GM12878 (cell line): ENCODE measurements around the gene GPATCH2L. TPM values are rescaled to one million over a fixed set of nuclear protein-coding genes. Genes with fewer than 3 reads are reported as not detected.

Source experiments
- BCL3 ChIP-seq: IDR thresholded peaks from 2 replicates; pipeline ENCODE4 v1.6.1; 2011; ENCODE audit warnings: borderline replicate concordance, low read depth, mild to moderate bottlenecking, moderate library complexity, low read length; ENCODE audit not compliant: insufficient read depth, poor library complexity, severe bottlenecking
- ESRRA ChIP-seq: IDR thresholded peaks from 2 replicates; pipeline ENCODE4 v1.6.1; 2012; ENCODE audit warnings: mild to moderate bottlenecking, low read length, improper control_type of control experiment
- GATAD2B ChIP-seq: fragments of 450-650 bp; conservative IDR thresholded peaks from 2 replicates; pipeline ENCODE4 v1.6.1; 2017; ENCODE audit warnings: low read depth, mild to moderate bottlenecking, moderate library complexity
- SMC3 ChIP-seq: IDR thresholded peaks from 2 replicates; pipeline ENCODE4 v1.6.1; 2011; ENCODE audit warnings: low read length, improper control_type of control experiment, borderline replicate concordance
- ZBTB11 ChIP-seq: fragments of 450-650 bp; formaldehyde crosslinking; IDR thresholded peaks from 2 replicates; pipeline ENCODE4 v1.5.0; 2022; ENCODE audit warnings: mild to moderate bottlenecking, missing genetic modification characterization
- ZBTB40 ChIP-seq: fragments of 450-650 bp; IDR thresholded peaks from 2 replicates; pipeline ENCODE4 v1.6.1; 2016; ENCODE audit warnings: mild to moderate bottlenecking, moderate library complexity, borderline replicate concordance
- polyA plus RNA-seq, 11 experiments: library from polyadenylated mRNA; depleted of rRNA in 4 of 11; unstranded in 6 of 11; stranded (reverse) in 5 of 11; fragments of >200 nt; fragmentation: Nextera tagmentation in 4 of 11; fragmentation: Illumina TruSeq in 1 of 11; extraction: Ambion mirVana in 4 of 11; extraction: Trizol in 1 of 11; gene quantifications; 1 replicate in 1 of 11; 2 replicates in 10 of 11; pipeline versions ENCODE4 v1.2.1 to v1.2.3, GENCODE V29; 2011 to 2016; ENCODE audit warnings: inconsistent platforms in 2 of 11, missing spikeins in 2 of 11, low read depth in 1 of 11
- total RNA-seq, 4 experiments: library from RNA; depleted of rRNA in 3 of 4; stranded (reverse); fragments of >200 nt in 3 of 4; fragmentation: Illumina TruSeq in 1 of 4; extraction: Trizol in 1 of 4; gene quantifications; 2 replicates each; pipeline versions ENCODE4 v1.2.1 to v1.2.3, GENCODE V29; 2013 to 2021
- TF ChIP-seq, protein P1 (sequence below): fragments of 450-650 bp; formaldehyde crosslinking; IDR thresholded peaks from 2 replicates; pipeline ENCODE4 v1.4.0; 2022; ENCODE audit warnings: mild to moderate bottlenecking, moderate library complexity
- TF ChIP-seq, protein P2 (sequence below): IDR thresholded peaks from 2 replicates; pipeline ENCODE4 v1.6.1; 2012; ENCODE audit warnings: improper control_type of control experiment, low read depth, low read length; ENCODE audit not compliant: insufficient replicate concordance

Gene GPATCH2L
- total and polyA plus RNA-seq, 10 of the 15 experiments (the other 5 are each of a cell fraction or from before 2014, with no cell fraction given), result 9.1 to 50.9 (median 24.4) TPM

DNA sequence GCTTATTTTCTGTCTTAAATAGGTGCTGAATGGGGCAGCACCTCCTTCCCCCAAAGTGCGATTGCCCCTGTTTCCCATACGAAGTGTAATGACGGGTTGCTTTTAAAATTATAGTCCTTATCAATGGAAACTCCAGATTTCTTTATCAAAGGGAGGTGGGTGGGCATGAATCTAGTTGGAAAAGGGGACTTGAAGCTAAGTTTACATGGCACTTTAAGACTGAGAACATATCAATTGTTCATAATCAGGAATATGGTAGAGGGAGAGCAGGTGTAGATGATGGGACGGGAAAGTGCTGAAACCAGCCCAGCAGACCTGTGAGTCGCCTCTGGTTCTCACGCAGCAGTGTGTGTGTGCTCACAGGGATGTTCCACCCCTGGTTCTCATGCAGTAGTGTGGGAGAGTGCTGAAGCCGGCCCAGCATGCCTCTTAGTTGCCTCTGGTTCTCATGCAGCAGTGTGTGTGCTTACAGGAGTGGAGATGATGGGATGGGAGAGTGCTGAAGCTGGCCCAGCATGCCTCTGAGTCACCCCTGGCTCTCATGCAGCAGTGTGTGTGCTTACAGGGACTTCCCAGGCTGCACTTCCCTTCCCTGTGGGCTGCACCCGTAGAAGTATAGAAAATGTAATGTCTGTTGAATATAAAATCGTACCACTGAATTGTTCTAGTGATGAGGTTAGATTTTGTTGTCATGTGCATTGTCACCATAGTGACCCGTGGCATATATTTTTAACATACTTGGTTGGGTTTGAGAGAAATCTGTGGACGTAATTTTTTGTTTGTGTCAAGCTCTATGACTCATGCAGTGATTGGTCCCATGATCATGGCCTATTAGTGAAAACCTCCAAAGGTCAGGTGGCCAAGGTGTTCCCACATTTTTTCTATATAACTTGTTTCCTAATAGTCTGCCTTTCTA, 51.6 kb downstream of the GPATCH2L start (continued):
- TF ChIP-seq, protein P1, sequence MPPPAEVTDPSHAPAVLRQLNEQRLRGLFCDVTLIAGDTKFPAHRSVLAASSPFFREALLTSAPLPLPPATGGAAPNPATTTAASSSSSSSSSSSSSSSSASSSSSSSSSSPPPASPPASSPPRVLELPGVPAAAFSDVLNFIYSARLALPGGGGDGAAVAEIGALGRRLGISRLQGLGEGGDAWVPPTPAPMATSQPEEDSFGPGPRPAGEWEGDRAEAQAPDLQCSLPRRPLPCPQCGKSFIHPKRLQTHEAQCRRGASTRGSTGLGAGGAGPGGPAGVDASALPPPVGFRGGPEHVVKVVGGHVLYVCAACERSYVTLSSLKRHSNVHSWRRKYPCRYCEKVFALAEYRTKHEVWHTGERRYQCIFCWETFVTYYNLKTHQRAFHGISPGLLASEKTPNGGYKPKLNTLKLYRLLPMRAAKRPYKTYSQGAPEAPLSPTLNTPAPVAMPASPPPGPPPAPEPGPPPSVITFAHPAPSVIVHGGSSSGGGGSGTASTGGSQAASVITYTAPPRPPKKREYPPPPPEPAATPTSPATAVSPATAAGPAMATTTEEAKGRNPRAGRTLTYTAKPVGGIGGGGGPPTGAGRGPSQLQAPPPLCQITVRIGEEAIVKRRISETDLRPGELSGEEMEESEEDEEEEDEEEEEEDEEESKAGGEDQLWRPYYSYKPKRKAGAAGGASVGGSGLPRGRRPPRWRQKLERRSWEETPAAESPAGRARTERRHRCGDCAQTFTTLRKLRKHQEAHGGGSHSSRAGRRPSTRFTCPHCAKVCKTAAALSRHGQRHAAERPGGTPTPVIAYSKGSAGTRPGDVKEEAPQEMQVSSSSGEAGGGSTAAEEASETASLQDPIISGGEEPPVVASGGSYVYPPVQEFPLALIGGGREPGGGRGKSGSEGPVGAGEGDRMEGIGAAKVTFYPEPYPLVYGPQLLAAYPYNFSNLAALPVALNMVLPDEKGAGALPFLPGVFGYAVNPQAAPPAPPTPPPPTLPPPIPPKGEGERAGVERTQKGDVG (CRISPR knock-in tag), result peak; percentile 74
- peak; percentile 100 for TF ChIP-seq GATAD2B
- TF ChIP-seq BCL3, result peak; percentile 100
- no peak; the same call in 1 of the 2 replicates for TF ChIP-seq ESRRA
- TF ChIP-seq ZBTB11, result no peak
- no peak; the same call in 1 of the 2 replicates for TF ChIP-seq ZBTB40
- TF ChIP-seq, protein P2, sequence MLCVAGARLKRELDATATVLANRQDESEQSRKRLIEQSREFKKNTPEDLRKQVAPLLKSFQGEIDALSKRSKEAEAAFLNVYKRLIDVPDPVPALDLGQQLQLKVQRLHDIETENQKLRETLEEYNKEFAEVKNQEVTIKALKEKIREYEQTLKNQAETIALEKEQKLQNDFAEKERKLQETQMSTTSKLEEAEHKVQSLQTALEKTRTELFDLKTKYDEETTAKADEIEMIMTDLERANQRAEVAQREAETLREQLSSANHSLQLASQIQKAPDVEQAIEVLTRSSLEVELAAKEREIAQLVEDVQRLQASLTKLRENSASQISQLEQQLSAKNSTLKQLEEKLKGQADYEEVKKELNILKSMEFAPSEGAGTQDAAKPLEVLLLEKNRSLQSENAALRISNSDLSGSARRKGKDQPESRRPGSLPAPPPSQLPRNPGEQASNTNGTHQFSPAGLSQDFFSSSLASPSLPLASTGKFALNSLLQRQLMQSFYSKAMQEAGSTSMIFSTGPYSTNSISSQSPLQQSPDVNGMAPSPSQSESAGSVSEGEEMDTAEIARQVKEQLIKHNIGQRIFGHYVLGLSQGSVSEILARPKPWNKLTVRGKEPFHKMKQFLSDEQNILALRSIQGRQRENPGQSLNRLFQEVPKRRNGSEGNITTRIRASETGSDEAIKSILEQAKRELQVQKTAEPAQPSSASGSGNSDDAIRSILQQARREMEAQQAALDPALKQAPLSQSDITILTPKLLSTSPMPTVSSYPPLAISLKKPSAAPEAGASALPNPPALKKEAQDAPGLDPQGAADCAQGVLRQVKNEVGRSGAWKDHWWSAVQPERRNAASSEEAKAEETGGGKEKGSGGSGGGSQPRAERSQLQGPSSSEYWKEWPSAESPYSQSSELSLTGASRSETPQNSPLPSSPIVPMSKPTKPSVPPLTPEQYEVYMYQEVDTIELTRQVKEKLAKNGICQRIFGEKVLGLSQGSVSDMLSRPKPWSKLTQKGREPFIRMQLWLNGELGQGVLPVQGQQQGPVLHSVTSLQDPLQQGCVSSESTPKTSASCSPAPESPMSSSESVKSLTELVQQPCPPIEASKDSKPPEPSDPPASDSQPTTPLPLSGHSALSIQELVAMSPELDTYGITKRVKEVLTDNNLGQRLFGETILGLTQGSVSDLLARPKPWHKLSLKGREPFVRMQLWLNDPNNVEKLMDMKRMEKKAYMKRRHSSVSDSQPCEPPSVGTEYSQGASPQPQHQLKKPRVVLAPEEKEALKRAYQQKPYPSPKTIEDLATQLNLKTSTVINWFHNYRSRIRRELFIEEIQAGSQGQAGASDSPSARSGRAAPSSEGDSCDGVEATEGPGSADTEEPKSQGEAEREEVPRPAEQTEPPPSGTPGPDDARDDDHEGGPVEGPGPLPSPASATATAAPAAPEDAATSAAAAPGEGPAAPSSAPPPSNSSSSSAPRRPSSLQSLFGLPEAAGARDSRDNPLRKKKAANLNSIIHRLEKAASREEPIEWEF, result peak; percentile 99
- TF ChIP-seq SMC3, result no peak
